ENCODE measurements around the gene DNM2. TPM values are rescaled to one million over a fixed set of nuclear protein-coding genes. Genes with fewer than 3 reads are reported as not detected.
"Not testable (repeated sequence)": the region's sequence is repeated elsewhere in the genome, so short reads cannot be mapped to it uniquely, and the experiment has no call there.

The DNM2 gene
- total RNA-seq, result 280 TPM
- long read RNA-seq, full-length matches to known transcripts, result 48 of 203 reads
- long read RNA-seq, partial matches to known transcripts, result 111 of 203 reads
- long read RNA-seq, other reads (novel, unspliced or antisense), result 44 of 203 reads

- TF ChIP-seq CTCF (IDR thresholded peaks at IDR 0.05), result peak; percentile 86
- DNase-seq (peak; percentile 99), ATAC-seq (peak; percentile 94)
- Histone ChIP-seq H3K36me3 (peaks cover 5% of the 10 kb centered on the region), H3K4me3 (peak within 1 kb of the TSS; percentile 96), H3K4me1 (peaks cover 28% of the 10 kb centered on the region), H3K27me3 (no peaks in the 10 kb centered on the region), H3K27ac (peak within 1 kb of the TSS; percentile 96), H3K9me3 (no peaks in the 10 kb centered on the region)
- intact Hi-C loops (cut with DNase I), result loop anchor here (10.0 kb wide), 1 partner anchor 57 kb away; no protein-coding TSS in a partner anchor
These were observed at the start of gene DNM2 for GRCh38 chr19:10717356-10718204. DNM2 (plus strand) TSS chr19:10718079; CDS start chr19:10718243, 164 bp downstream.

- no peak for ATAC-seq
- H3K4me1 ChIP-seq, result peaks cover 30% of the 10 kb centered on the region
- H3K4me3 ChIP-seq, result no peak overlapping the region
- DNase-seq, result no peak
- no peaks in the 10 kb centered on the region for H3K27me3 ChIP-seq
- TF ChIP-seq CTCF (IDR thresholded peaks at IDR 0.05), result no peak
- intact Hi-C loops (cut with DNase I), result no loop called here
- H3K9me3 ChIP-seq, result no peaks in the 10 kb centered on the region
- peaks cover 48% of the 10 kb centered on the region for H3K36me3 ChIP-seq
- no peak overlapping the region for H3K27ac ChIP-seq
These were observed 48.6 kb upstream of the DNM2 start for GRCh38 chr19:10669246-10669645.

GRCh38 chr19:10670182-10670581 lies 47.7 kb upstream of the DNM2 start:
- no peak for TF ChIP-seq CTCF (IDR thresholded peaks at IDR 0.05)
- Histone ChIP-seq H3K4me1 (peaks cover 29% of the 10 kb centered on the region), H3K36me3 (peaks cover 52% of the 10 kb centered on the region), H3K27me3 (no peaks in the 10 kb centered on the region), H3K27ac (no peak overlapping the region), H3K9me3 (no peaks in the 10 kb centered on the region), H3K4me3 (no peak overlapping the region)
- ATAC-seq (no peak), DNase-seq (no peak)
- intact Hi-C loops (cut with DNase I), result no loop called here

GRCh38 chr19:10670876-10671804 lies 46.7 kb upstream of the DNM2 start:
- no peak overlapping the region for H3K4me3 ChIP-seq
- DNase-seq (no peak), ATAC-seq (no peak)
- no peak overlapping the region for H3K27ac ChIP-seq
- peaks cover 29% of the 10 kb centered on the region for H3K4me1 ChIP-seq
- H3K9me3 ChIP-seq, result no peaks in the 10 kb centered on the region
- TF ChIP-seq CTCF (IDR thresholded peaks at IDR 0.05), result no peak
- no peaks in the 10 kb centered on the region for H3K27me3 ChIP-seq
- peaks cover 62% of the 10 kb centered on the region for H3K36me3 ChIP-seq
- intact Hi-C loops (cut with DNase I), result no loop called here

- intact Hi-C loops (cut with DNase I); ATAC-seq; DNase-seq; H3K27me3 ChIP-seq; H3K4me3 ChIP-seq; H3K9me3 ChIP-seq; H3K27ac ChIP-seq: not testable (repeated sequence)
- peaks cover 63% of the 10 kb centered on the region for H3K36me3 ChIP-seq
- peaks cover 22% of the 10 kb centered on the region for H3K4me1 ChIP-seq
These were observed 46.0 kb upstream of the DNM2 start for GRCh38 chr19:10671922-10672321.

GRCh38 chr19:10675214-10675613 lies 42.7 kb upstream of the DNM2 start:
- H3K9me3 ChIP-seq; H3K4me1 ChIP-seq; DNase-seq; intact Hi-C loops (cut with DNase I); H3K27ac ChIP-seq; ATAC-seq; H3K4me3 ChIP-seq; H3K27me3 ChIP-seq: not testable (repeated sequence)
- peaks cover 86% of the 10 kb centered on the region for H3K36me3 ChIP-seq
